Endodermal cell (in vitro differentiated cells): ENCODE data around the gene CBFA2T3. TPM values are rescaled to one million over a fixed set of nuclear protein-coding genes. Genes with fewer than 3 reads are reported as not detected.

Experiments
- DNase-seq: peaks from one replicate; pipeline ENCODE4 v3.0.0-alpha.2; 2017
- H3K27ac ChIP-seq: 2 replicates; pipeline ENCODE4 v1.5.1; 2013; ENCODE audit warnings: mild to moderate bottlenecking, low read depth, low read length, moderate library complexity
- H3K27me3 ChIP-seq: 2 replicates; pipeline ENCODE4 v1.6.1; 2013; ENCODE audit warnings: mild to moderate bottlenecking, low read length, moderate library complexity; ENCODE audit not compliant: insufficient read depth, control insufficient read depth, poor library complexity, severe bottlenecking
- H3K36me3 ChIP-seq: 2 replicates; pipeline ENCODE4 v1.7.0; 2013; ENCODE audit warnings: mild to moderate bottlenecking, low read length, moderate library complexity; ENCODE audit not compliant: control insufficient read depth, insufficient read depth
- H3K4me1 ChIP-seq: one replicate; pipeline ENCODE4 v1.7.0; 2013; ENCODE audit warnings: low read length; ENCODE audit not compliant: control insufficient read depth, insufficient read depth
- H3K4me3 ChIP-seq: 2 replicates; pipeline ENCODE4 v1.5.1; 2013; ENCODE audit warnings: mild to moderate bottlenecking, low read length, moderate library complexity
- H3K9ac ChIP-seq: 2 replicates; pipeline ENCODE4 v1.6.1; 2013; ENCODE audit warnings: mild to moderate bottlenecking, low read length, moderate library complexity; ENCODE audit not compliant: poor library complexity, severe bottlenecking; ENCODE audit errors: extremely low read depth
- H3K9me3 ChIP-seq: 2 replicates; pipeline ENCODE4 v1.6.1; 2013; ENCODE audit warnings: mild to moderate bottlenecking, low read length, moderate library complexity; ENCODE audit not compliant: control insufficient read depth
- H3K27ac Mint-ChIP-seq: 2 replicates; pipeline ENCODE4 v1.8.0; 2020; ENCODE audit warnings: mixed read lengths
- H3K27me3 Mint-ChIP-seq: 2 replicates; pipeline ENCODE4 v1.8.0; 2021; ENCODE audit warnings: mild to moderate bottlenecking, mixed read lengths; ENCODE audit not compliant: insufficient read depth
- H3K36me3 Mint-ChIP-seq: 2 replicates; pipeline ENCODE4 v1.8.0; 2020; ENCODE audit warnings: low read depth, mixed read lengths
- H3K4me1 Mint-ChIP-seq: 2 replicates; pipeline ENCODE4 v1.8.0; 2020; ENCODE audit warnings: mixed read lengths
- H3K4me3 Mint-ChIP-seq: 2 replicates; pipeline ENCODE4 v1.8.0; 2020; ENCODE audit warnings: mild to moderate bottlenecking, moderate library complexity, mixed read lengths
- H3K9me3 Mint-ChIP-seq: 2 replicates; pipeline ENCODE4 v1.8.0; 2020; ENCODE audit warnings: mild to moderate bottlenecking, mixed read lengths
- CTCF ChIP-seq: fragments of 200-600 bp; sonication (generic); conservative IDR thresholded peaks from 2 replicates; pipeline ENCODE4 v1.5.0; 2021; ENCODE audit warnings: antibody characterized with exemption, mild to moderate bottlenecking
- WGBS, 2 experiments: methylation state at CpG; one replicate each; pipeline versions ENCODE4 v1.1.5 to v1.1.7; 2013; ENCODE audit warnings: missing lambda C conversion rate in 2 of 2, mixed read lengths in 1 of 2; ENCODE audit not compliant: insufficient coverage in 1 of 2, insufficient read length in 1 of 2; 5-methylcytosine and 5-hydroxymethylcytosine counted together
- total RNA-seq, 2 donors: library from RNA; stranded (reverse); fragmentation: NEBNext Ultra II Directional in 1 of 2; extraction: Animal tissue kit (Norgen Biotek cat#: 25700) in 1 of 2; gene quantifications; 2 replicates in 1 of 2; 3 replicates in 1 of 2; pipeline ENCODE4 v1.2.1, GENCODE V29; 2021

The CBFA2T3 gene
- total RNA-seq, 2 donors from 2014 or later = 1.0 to 3.1 TPM

DNA sequence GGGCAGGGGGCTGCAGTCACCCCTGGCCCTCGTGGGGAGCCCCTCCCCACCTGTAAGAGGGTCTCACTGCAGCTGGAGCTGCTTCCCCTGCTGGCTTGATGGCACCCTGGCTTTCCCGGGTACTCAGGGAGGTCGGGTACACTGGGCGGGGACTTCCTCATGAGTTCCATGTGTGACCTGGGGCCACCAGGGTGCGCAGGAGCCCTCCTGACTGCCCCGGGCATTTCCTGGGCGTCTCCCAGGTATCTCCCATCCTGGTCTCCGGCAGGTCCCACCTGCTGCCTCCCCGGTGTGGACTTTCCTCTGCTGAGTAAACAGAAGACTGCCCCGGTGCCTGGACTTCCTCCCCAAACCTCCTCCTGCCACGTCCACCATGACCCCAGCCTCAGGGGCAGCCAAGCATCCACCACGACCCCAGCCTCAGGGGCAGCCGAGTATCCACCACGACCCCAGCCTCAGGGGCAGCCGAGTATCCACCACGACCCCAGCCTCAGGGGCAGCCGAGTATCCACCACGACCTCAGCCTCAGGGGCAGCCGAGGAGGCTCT is 40.9 kb downstream of the CBFA2T3 start:
- no peak for DNase-seq
- no peaks in the 10 kb centered on the region for H3K36me3 ChIP-seq
- peaks cover 32% of the 10 kb centered on the region for H3K27me3 ChIP-seq
- no peaks in the 10 kb centered on the region for H3K9me3 ChIP-seq
- H3K36me3 Mint-ChIP-seq = no peaks in the 10 kb centered on the region
- H3K27ac ChIP-seq = no peak overlapping the region
- no peaks in the 10 kb centered on the region for H3K9me3 Mint-ChIP-seq
- no peak overlapping the region for H3K27ac Mint-ChIP-seq
- no peak overlapping the region for H3K9ac ChIP-seq
- no peak overlapping the region for H3K4me3 ChIP-seq
- peak; percentile 24 for TF ChIP-seq CTCF
- H3K4me3 Mint-ChIP-seq = no peak overlapping the region
- no peaks in the 10 kb centered on the region for H3K4me1 ChIP-seq
- H3K27me3 Mint-ChIP-seq = peaks cover 20% of the 10 kb centered on the region
- WGBS, 2 experiments = 84 to 86% methylated on average over 15 to 19 of the region's 19 CpGs
- H3K4me1 Mint-ChIP-seq = no peaks in the 10 kb centered on the region

DNA sequence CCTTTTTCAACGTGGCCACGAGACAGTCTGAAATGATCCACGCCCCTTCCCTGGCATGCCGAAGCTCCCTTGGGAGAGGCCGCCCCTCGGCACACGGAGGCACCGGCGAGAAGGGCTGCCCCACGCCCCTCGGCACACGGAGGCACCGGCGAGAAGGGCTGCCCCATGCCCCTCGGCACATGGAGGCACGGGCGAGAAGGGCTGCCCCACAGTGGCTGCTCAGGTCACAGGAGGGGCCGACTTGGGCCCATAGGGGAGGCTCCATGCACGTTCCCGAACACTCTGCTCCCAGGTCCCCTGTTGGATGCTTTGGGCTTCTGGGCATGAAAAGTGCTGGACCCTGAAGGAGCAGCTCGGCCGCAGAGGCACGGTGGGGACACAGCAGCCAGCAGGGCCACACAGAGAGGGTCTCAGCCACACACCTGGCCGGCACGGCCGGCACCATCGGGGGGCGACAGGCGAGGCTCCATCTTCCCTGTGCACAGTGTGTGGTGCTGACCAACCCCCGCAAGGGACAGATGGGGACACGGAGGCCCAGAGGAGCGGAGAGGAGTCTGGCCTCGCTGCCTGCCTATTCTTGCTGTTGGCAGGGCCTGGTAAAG is 42.8 kb downstream of the CBFA2T3 start:
- no peaks in the 10 kb centered on the region for H3K36me3 ChIP-seq
- H3K27me3 ChIP-seq = peaks cover 15% of the 10 kb centered on the region
- no peak for TF ChIP-seq CTCF
- Mint-ChIP-seq H3K9me3 (peaks cover 1% of the 10 kb centered on the region), H3K4me1 (no peaks in the 10 kb centered on the region), H3K27me3 (peaks cover 8% of the 10 kb centered on the region), H3K27ac (no peak overlapping the region), H3K4me3 (no peak overlapping the region), H3K36me3 (no peaks in the 10 kb centered on the region)
- H3K27ac ChIP-seq = no peak overlapping the region
- no peaks in the 10 kb centered on the region for H3K4me1 ChIP-seq
- no peak for DNase-seq
- no peaks in the 10 kb centered on the region for H3K9me3 ChIP-seq
- H3K9ac ChIP-seq = no peak overlapping the region
- WGBS, 2 experiments = 81 to 84% methylated on average over 15 to 33 of the region's 33 CpGs
- H3K4me3 ChIP-seq = no peak overlapping the region

DNA sequence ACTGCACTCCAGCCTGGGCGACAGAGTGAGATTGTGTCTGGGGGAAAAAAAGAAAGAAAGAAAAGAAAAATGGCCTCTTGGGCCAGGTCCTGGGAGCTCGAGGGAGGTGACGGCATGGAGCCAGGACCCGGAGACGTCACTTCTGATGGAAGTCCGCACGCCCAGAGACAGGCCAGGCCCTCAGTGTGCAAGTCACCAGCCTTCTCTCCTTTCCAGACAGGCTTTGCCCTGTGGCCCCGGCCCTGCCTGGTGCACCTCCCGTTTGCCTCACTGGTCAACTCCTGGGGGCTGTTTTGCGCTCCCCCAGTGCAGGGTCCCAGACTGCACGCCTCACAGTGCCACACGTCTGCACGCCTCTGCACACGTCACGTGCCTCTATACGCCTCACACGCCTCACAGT is 44.1 kb downstream of the CBFA2T3 start:
- Histone ChIP-seq H3K36me3 (no peaks in the 10 kb centered on the region), H3K4me1 (no peaks in the 10 kb centered on the region), H3K27me3 (peaks cover 2% of the 10 kb centered on the region), H3K9ac (no peak overlapping the region), H3K27ac (no peak overlapping the region), H3K4me3 (no peak overlapping the region), H3K9me3 (no peaks in the 10 kb centered on the region)
- no peak for DNase-seq
- no peaks in the 10 kb centered on the region for H3K4me1 Mint-ChIP-seq
- WGBS, 2 experiments = 93 to 96% methylated on average over 8 to 12 of the region's 17 CpGs
- H3K27me3 Mint-ChIP-seq = no peaks in the 10 kb centered on the region
- H3K4me3 Mint-ChIP-seq = no peak overlapping the region
- TF ChIP-seq CTCF = no peak
- no peaks in the 10 kb centered on the region for H3K36me3 Mint-ChIP-seq
- no peak overlapping the region for H3K27ac Mint-ChIP-seq
- peaks cover 1% of the 10 kb centered on the region for H3K9me3 Mint-ChIP-seq
